ENCODE measurements around the gene NEUROG1. TPM values are rescaled to one million over a fixed set of nuclear protein-coding genes. Genes with fewer than 3 reads are reported as not detected.

Gene NEUROG1
- total RNA-seq, 6 experiments from 2014 or later: not detected

- peaks cover 30% of the 10 kb centered on the region for H3K4me1 Mint-ChIP-seq (ENCODE audit: low read depth)
- peak overlapping the region; percentile 87 for H3K4me3 Mint-ChIP-seq
- H3K27ac Mint-ChIP-seq: peak overlapping the region; percentile 42
- peaks cover 18% of the 10 kb centered on the region for H3K27me3 Mint-ChIP-seq (ENCODE audit: insufficient read depth)
- TF ChIP-seq CTCF (IDR thresholded peaks at IDR 0.05): no peak
- H3K36me3 Mint-ChIP-seq (ENCODE audit: low read depth): no peaks in the 10 kb centered on the region
- H3K9me3 Mint-ChIP-seq: 0 out of 2 replicates have a peak, but pooled peaks cover 4% of the 10 kb centered on the region
- peak; percentile 66 for DNase-seq
Observed at GRCh38 chr5:135488727-135489465, 46.9 kb downstream of the NEUROG1 start.

GRCh38 chr5:135487839-135488514 is 47.8 kb downstream of the NEUROG1 start:
- 0 out of 2 replicates have a peak, but pooled peaks cover 4% of the 10 kb centered on the region for H3K9me3 Mint-ChIP-seq
- peak; percentile 21; the same call in 1 of the 2 replicates for TF ChIP-seq CTCF (IDR thresholded peaks at IDR 0.05)
- no peaks in the 10 kb centered on the region for H3K36me3 Mint-ChIP-seq (ENCODE audit: low read depth)
- H3K4me3 Mint-ChIP-seq: peak overlapping the region; percentile 87
- no peak overlapping the region for H3K27ac Mint-ChIP-seq
- H3K27me3 Mint-ChIP-seq (ENCODE audit: insufficient read depth): peaks cover 22% of the 10 kb centered on the region
- H3K4me1 Mint-ChIP-seq (ENCODE audit: low read depth): peaks cover 21% of the 10 kb centered on the region
- DNase-seq: no peak

- DNase-seq: no peak
- Mint-ChIP-seq H3K4me1 (ENCODE audit: low read depth) (peaks cover 17% of the 10 kb centered on the region), H3K27ac (no peak overlapping the region), H3K27me3 (ENCODE audit: insufficient read depth) (peaks cover 22% of the 10 kb centered on the region), H3K36me3 (ENCODE audit: low read depth) (no peaks in the 10 kb centered on the region), H3K9me3 (0 out of 2 replicates have a peak, but pooled peaks cover 4% of the 10 kb centered on the region), H3K4me3 (no peak overlapping the region)
- TF ChIP-seq CTCF (IDR thresholded peaks at IDR 0.05): no peak
Observed at GRCh38 chr5:135487037-135487395, 48.7 kb downstream of the NEUROG1 start.

GRCh38 chr5:135486131-135487036 is 49.4 kb downstream of the NEUROG1 start:
- peaks cover 17% of the 10 kb centered on the region for H3K4me1 Mint-ChIP-seq (ENCODE audit: low read depth)
- H3K36me3 Mint-ChIP-seq (ENCODE audit: low read depth): no peaks in the 10 kb centered on the region
- H3K27ac Mint-ChIP-seq: no peak overlapping the region
- H3K27me3 Mint-ChIP-seq (ENCODE audit: insufficient read depth): peaks cover 22% of the 10 kb centered on the region
- 0 out of 2 replicates have a peak, but pooled peaks cover 4% of the 10 kb centered on the region for H3K9me3 Mint-ChIP-seq
- no peak overlapping the region for H3K4me3 Mint-ChIP-seq
- DNase-seq: no peak
- TF ChIP-seq CTCF (IDR thresholded peaks at IDR 0.05): no peak

GRCh38 chr5:135484674-135485086 is 51.1 kb downstream of the NEUROG1 start:
- peaks cover 17% of the 10 kb centered on the region for H3K4me1 Mint-ChIP-seq (ENCODE audit: low read depth)

More at GRCh38 chr5:135484674-135485086, 51.1 kb downstream of the NEUROG1 start:
- H3K27me3 Mint-ChIP-seq (ENCODE audit: insufficient read depth): peaks cover 30% of the 10 kb centered on the region
- 0 out of 2 replicates have a peak, but pooled peaks cover under 1% of the 10 kb centered on the region for H3K9me3 Mint-ChIP-seq
- no peaks in the 10 kb centered on the region for H3K36me3 Mint-ChIP-seq (ENCODE audit: low read depth)
- no peak for DNase-seq
- TF ChIP-seq CTCF (IDR thresholded peaks at IDR 0.05): no peak
- no peak overlapping the region for H3K4me3 Mint-ChIP-seq
- H3K27ac Mint-ChIP-seq: no peak overlapping the region

Measured in HFFc6 (cell line).